K562 (cell line): Measurements from ENCODE around the gene RALGPS1. TPM values are rescaled to one million over a fixed set of nuclear protein-coding genes. Genes with fewer than 3 reads are reported as not detected.

ENCODE experiments used
- ATAC-seq: fragments of 200-7000 bp; cut with Tn5 transposase; 3 replicates; pipeline ENCODE4 v1.9.1; 2020; ENCODE audit warnings: moderate library complexity
- BruUV-seq: library from RNA; stranded (reverse); fragments of 400-500 nt; replicated peaks from 2 replicates; lab custom pipeline; 2021; lab: Mats Ljungman, UMichigan
- CTCF ChIA-PET: fragments of 300-600 bp; formaldehyde crosslinking; extraction: SDS; loops from one replicate; lab custom pipeline; 2021; ENCODE audit warnings: low intra/inter-chr PET ratio; lab: Yijun Ruan, JAX
- POLR2A ChIA-PET: fragments of 300-600, 350-650 bp; sonication (Branson Sonifier 250); formaldehyde crosslinking; extraction: SDS; loops from one replicate; lab custom pipeline; 2021; ENCODE audit warnings: antibody characterized with exemption, inconsistent platforms; lab: Yijun Ruan, JAX
- DNase-seq, 4 experiments: peaks; one replicate each; pipeline versions ENCODE4 v3.0.0 to v3.0.0-alpha.2; 2011 to 2018; ENCODE audit warnings: low spot score in 3 of 4, mixed read lengths in 3 of 4; ENCODE audit errors: extremely low read depth in 1 of 4
- FAIRE-seq: peaks from 2 replicates; lab custom pipeline; 2011; peaks lifted over from hg19 to GRCh38; lab: Jason Lieb, UNC
- H2AFZ ChIP-seq: 2 replicates; pipeline ENCODE4 v1.6.0; 2011; ENCODE audit warnings: low read depth, low read length, control low read depth, inconsistent platforms
- H3K27ac ChIP-seq: fragments of 200-600 bp; 3 replicates; pipeline ENCODE4 v1.8.0; 2011; ENCODE audit warnings: low read depth, mild to moderate bottlenecking, control low read depth, inconsistent platforms, low read length, moderate library complexity, mixed read lengths; ENCODE audit errors: extremely low read depth
- H3K27me3 ChIP-seq, 2 experiments: fragments of 300-600 bp in 1 of 2; 2 replicates in 1 of 2; 3 replicates in 1 of 2; pipeline versions ENCODE4 v1.6.0 to v1.8.0; 2011; ENCODE audit warnings: inconsistent platforms in 2 of 2, low read length in 2 of 2, mild to moderate bottlenecking in 1 of 2, mixed read lengths in 1 of 2, moderate library complexity in 1 of 2; ENCODE audit not compliant: control insufficient read depth in 2 of 2, insufficient read depth in 2 of 2
- H3K36me3 ChIP-seq: fragments of 300-600 bp; 3 replicates; pipeline ENCODE4 v1.8.0; 2011; ENCODE audit warnings: mild to moderate bottlenecking, low read length, inconsistent platforms; ENCODE audit not compliant: control insufficient read depth, insufficient read depth
- H3K4me1 ChIP-seq, 2 experiments: fragments of 200-600 bp in 1 of 2; replicated peaks in 1 of 2; 2 replicates in 1 of 2; 3 replicates in 1 of 2; pipeline versions ENCODE4 v1.5.1 to v1.8.0; 2011; ENCODE audit warnings: inconsistent platforms in 2 of 2, low read length in 2 of 2, mild to moderate bottlenecking in 1 of 2, mixed read lengths in 1 of 2, moderate library complexity in 1 of 2; ENCODE audit not compliant: control insufficient read depth in 2 of 2, insufficient read depth in 2 of 2
- H3K4me2 ChIP-seq: 2 replicates; pipeline ENCODE4 v1.6.1; 2011; ENCODE audit warnings: low read length, control low read depth, inconsistent platforms, mixed read lengths; ENCODE audit not compliant: insufficient read depth
- H3K4me3 ChIP-seq: fragments of 200-600 bp; sonication (generic), shearing (Covaris generic); 2 replicates; pipeline ENCODE4 v1.5.1; 2016; ENCODE audit warnings: control low read depth, inconsistent platforms
- H3K79me2 ChIP-seq: fragments of 200-600 bp; 3 replicates; pipeline ENCODE4 v1.8.0; 2011; ENCODE audit warnings: low read length, inconsistent platforms; ENCODE audit not compliant: control insufficient read depth, insufficient read depth
- H3K9ac ChIP-seq, 2 experiments: 2 replicates each; pipeline versions ENCODE4 v1.6.0 to v1.6.1; 2011; ENCODE audit warnings: low read depth in 2 of 2, low read length in 2 of 2, control low read depth in 1 of 2, inconsistent platforms in 1 of 2, mild to moderate bottlenecking in 1 of 2, mixed read lengths in 1 of 2; ENCODE audit not compliant: insufficient read depth in 1 of 2
- H3K9me1 ChIP-seq: one replicate; pipeline ENCODE4 v1.6.0; 2011; ENCODE audit warnings: inconsistent platforms, mild to moderate bottlenecking, low read length, moderate library complexity; ENCODE audit not compliant: control insufficient read depth, insufficient read depth
- H3K9me3 ChIP-seq: replicated peaks from 2 replicates; pipeline ENCODE4 v1.5.1; 2011; ENCODE audit warnings: low read depth, low read length, inconsistent platforms; ENCODE audit not compliant: control insufficient read depth, insufficient read depth
- H4K20me1 ChIP-seq: replicated peaks from 2 replicates; pipeline ENCODE4 v1.6.1; 2011; ENCODE audit warnings: low read length, inconsistent platforms, mixed read lengths; ENCODE audit not compliant: control insufficient read depth, insufficient read depth
- DIDO1 ChIP-seq: fragments of 450-650 bp; IDR thresholded peaks from 2 replicates; pipeline ENCODE4 v1.6.1; 2016; ENCODE audit warnings: low read depth, missing biosample characterization, missing genetic modification characterization
- GTF2A2 ChIP-seq: IDR thresholded peaks from 2 replicates; pipeline ENCODE4 v1.6.1; 2016; ENCODE audit warnings: mild to moderate bottlenecking, missing genetic modification characterization, missing compliant biosample characterization
- HNRNPL ChIP-seq: fragments of 200-400 bp; formaldehyde crosslinking; IDR thresholded peaks from 2 replicates; pipeline ENCODE4 v1.6.1; 2017; ENCODE audit warnings: low read depth, mild to moderate bottlenecking, low read length
- MTA3 ChIP-seq: fragments of 450-650 bp; formaldehyde crosslinking; IDR thresholded peaks from 2 replicates; pipeline ENCODE4 v1.6.1; 2017; ENCODE audit warnings: mild to moderate bottlenecking, borderline replicate concordance
- NCOR1 ChIP-seq: fragments of 450-650 bp; IDR thresholded peaks from 2 replicates; pipeline ENCODE4 v1.6.1; 2016; ENCODE audit warnings: mild to moderate bottlenecking, moderate library complexity
- NR1H2 ChIP-seq: sonication (generic); formaldehyde crosslinking; IDR thresholded peaks from 2 replicates; pipeline ENCODE4 v1.4.0; 2020; ENCODE audit warnings: mild to moderate bottlenecking, missing genetic modification reagents
- NR2C2 ChIP-seq, 2 experiments: fragments of 200-800 bp in 1 of 2; sonication (Bioruptor generic) in 1 of 2; sonication (generic) in 1 of 2; formaldehyde crosslinking in 1 of 2; IDR thresholded peaks; 2 replicates each; pipeline versions ENCODE4 v1.6.1 to v1.8.0; 2016 to 2022; ENCODE audit warnings: mild to moderate bottlenecking in 1 of 2, missing compliant biosample characterization in 1 of 2, missing genetic modification characterization in 1 of 2, missing genetic modification reagents in 1 of 2
- RBM15 ChIP-seq: fragments of 200-400 bp; formaldehyde crosslinking; IDR thresholded peaks from 2 replicates; pipeline ENCODE4 v1.6.1; 2018; ENCODE audit warnings: mild to moderate bottlenecking, low read length, moderate library complexity; ENCODE audit not compliant: insufficient read depth
- SMARCA5 ChIP-seq: fragments of 450-650 bp; IDR thresholded peaks from 2 replicates; pipeline ENCODE4 v1.6.1; 2016
- SNIP1 ChIP-seq: fragments of 450-650 bp; IDR thresholded peaks from 2 replicates; pipeline ENCODE4 v1.7.1; 2017; ENCODE audit warnings: low read depth, mild to moderate bottlenecking
- STAG1 ChIP-seq: sonication (generic); formaldehyde crosslinking; IDR thresholded peaks from 2 replicates; pipeline ENCODE4 v1.5.0; 2020; ENCODE audit warnings: missing genetic modification reagents, borderline replicate concordance
- TARDBP ChIP-seq: fragments of 450-650 bp; IDR thresholded peaks from 2 replicates; pipeline ENCODE4 v1.6.1; 2016
- TEAD2 ChIP-seq: fragments of 450-650 bp; IDR thresholded peaks from 2 replicates; pipeline ENCODE4 v1.6.1; 2016; ENCODE audit warnings: missing genetic modification characterization, control low read depth, missing compliant biosample characterization
- ZNF79 ChIP-seq: fragments of 250-450 bp; sonication (Bioruptor Pico); IDR thresholded peaks from 2 replicates; pipeline ENCODE4 v1.4.0; 2020; ENCODE audit warnings: low read depth, mild to moderate bottlenecking, moderate library complexity
- WGBS: fragments of 100-300 bp; shearing (Covaris generic); methylation state at CpG from one replicate; pipeline ENCODE4 v1.1.6; 2016; ENCODE audit warnings: low coverage, mixed read lengths; ENCODE audit not compliant: insufficient coverage; ENCODE audit errors: missing lambda C conversion rate; 5-methylcytosine and 5-hydroxymethylcytosine counted together
- in situ Hi-C: fragments of 300-500 bp; cut with MboI; formaldehyde crosslinking; loops from 4 replicates; pipeline ENCODE4 v1.15.0; 2018; ENCODE audit warnings: inconsistent platforms, mixed read lengths
- intact Hi-C: fragments of 100-400 bp; cut with micrococcal nuclease; formaldehyde crosslinking; loops from 2 replicates; pipeline ENCODE4 v1.14.2; 2022
- polyA plus RNA-seq, 8 experiments: library from polyadenylated mRNA; depleted of rRNA in 4 of 8; stranded (reverse) in 5 of 8; unstranded in 3 of 8; fragments of >200 nt; fragmentation: Nextera tagmentation in 2 of 8; fragmentation: Illumina TruSeq in 1 of 8; extraction: Ambion mirVana in 2 of 8; extraction: Trizol in 1 of 8; gene quantifications; 2 replicates each; pipeline versions ENCODE4 v1.2.1 to v1.2.3, GENCODE V29; 2011 to 2014; ENCODE audit warnings: inconsistent platforms in 1 of 8, missing spikeins in 1 of 8
- total RNA-seq, 7 experiments: library from RNA; depleted of rRNA in 6 of 7; stranded (reverse); fragments of >200 nt in 6 of 7; fragmentation: Illumina TruSeq in 2 of 7; extraction: Trizol in 2 of 7; gene quantifications; 2 replicates each; pipeline versions ENCODE4 v1.2.1 to v1.2.3, GENCODE V29; 2011 to 2021; ENCODE audit warnings: low replicate concordance in 1 of 7
- TF ChIP-seq, protein P1 (sequence below): fragments of 250-450 bp; sonication (Bioruptor Pico); IDR thresholded peaks from 2 replicates; pipeline ENCODE4 v1.5.0; 2021
- TF ChIP-seq, protein P2 (sequence below): conservative IDR thresholded peaks from 2 replicates; pipeline ENCODE4 v1.6.1; 2011; ENCODE audit warnings: low read depth, mild to moderate bottlenecking, low read length; ENCODE audit not compliant: control insufficient read depth
- TF ChIP-seq, protein P3 (sequence below): sonication (generic); formaldehyde crosslinking; IDR thresholded peaks from 2 replicates; pipeline ENCODE4 v1.8.0; 2022; ENCODE audit warnings: mild to moderate bottlenecking, missing genetic modification reagents

The RALGPS1 gene
- total and polyA plus RNA-seq, 9 of the 15 experiments (the other 6 are each of a cell fraction or from before 2014, with no cell fraction given) = 0.04 to 2.6 (median 1.5) TPM

DNA sequence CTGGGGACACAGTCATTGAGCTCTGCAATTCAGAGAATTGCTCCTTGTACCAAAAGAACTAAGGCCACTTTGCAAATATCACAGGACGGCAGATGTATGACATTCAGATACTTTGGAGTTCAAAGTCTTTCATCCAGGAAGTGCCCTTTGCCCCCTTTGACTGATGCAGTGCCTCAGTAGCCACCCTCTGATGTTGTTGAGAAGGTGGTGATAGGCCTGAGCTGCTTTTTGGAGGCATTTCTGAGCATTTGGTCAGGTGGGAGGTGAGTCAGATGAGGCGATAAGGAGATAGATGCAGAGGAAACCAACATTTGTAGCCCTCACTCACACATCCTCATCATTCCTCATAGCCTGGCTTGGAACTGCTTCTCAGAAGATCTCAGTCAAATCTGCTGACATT lies 144.4 kb downstream of the RALGPS1 start:
- TF ChIP-seq SMARCA5 = no peak
- TF ChIP-seq, protein P1, sequence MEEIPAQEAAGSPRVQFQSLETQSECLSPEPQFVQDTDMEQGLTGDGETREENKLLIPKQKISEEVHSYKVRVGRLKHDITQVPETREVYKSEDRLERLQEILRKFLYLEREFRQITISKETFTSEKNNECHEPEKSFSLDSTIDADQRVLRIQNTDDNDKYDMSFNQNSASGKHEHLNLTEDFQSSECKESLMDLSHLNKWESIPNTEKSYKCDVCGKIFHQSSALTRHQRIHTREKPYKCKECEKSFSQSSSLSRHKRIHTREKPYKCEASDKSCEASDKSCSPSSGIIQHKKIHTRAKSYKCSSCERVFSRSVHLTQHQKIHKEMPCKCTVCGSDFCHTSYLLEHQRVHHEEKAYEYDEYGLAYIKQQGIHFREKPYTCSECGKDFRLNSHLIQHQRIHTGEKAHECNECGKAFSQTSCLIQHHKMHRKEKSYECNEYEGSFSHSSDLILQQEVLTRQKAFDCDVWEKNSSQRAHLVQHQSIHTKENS (CRISPR knock-in tag) = no peak
- TF ChIP-seq SNIP1 = no peak
- no peak for TF ChIP-seq HNRNPL
- TF ChIP-seq TEAD2 (tag) = no peak
- no peak for TF ChIP-seq MTA3
- no peak for TF ChIP-seq NCOR1
- TF ChIP-seq DIDO1 (tag) = no peak
- TF ChIP-seq, protein P2, sequence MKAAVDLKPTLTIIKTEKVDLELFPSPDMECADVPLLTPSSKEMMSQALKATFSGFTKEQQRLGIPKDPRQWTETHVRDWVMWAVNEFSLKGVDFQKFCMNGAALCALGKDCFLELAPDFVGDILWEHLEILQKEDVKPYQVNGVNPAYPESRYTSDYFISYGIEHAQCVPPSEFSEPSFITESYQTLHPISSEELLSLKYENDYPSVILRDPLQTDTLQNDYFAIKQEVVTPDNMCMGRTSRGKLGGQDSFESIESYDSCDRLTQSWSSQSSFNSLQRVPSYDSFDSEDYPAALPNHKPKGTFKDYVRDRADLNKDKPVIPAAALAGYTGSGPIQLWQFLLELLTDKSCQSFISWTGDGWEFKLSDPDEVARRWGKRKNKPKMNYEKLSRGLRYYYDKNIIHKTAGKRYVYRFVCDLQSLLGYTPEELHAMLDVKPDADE = no peak
- TF ChIP-seq NR1H2 (CRISPR knock-in tag) = no peak
- TF ChIP-seq, protein P3, sequence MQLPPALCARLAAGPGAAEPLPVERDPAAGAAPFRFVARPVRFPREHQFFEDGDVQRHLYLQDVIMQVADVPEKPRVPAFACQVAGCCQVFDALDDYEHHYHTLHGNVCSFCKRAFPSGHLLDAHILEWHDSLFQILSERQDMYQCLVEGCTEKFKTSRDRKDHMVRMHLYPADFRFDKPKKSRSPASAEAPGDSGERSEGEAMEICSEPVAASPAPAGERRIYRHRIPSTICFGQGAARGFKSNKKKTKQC (CRISPR knock-in tag) = no peak
- TF ChIP-seq TARDBP = no peak
- no peak for TF ChIP-seq STAG1 (CRISPR knock-in tag)
- no peak for TF ChIP-seq ZNF79 (CRISPR knock-in tag)
- TF ChIP-seq NR2C2 (CRISPR knock-in tag; IDR thresholded peaks at IDR 0.05) = no peak
- TF ChIP-seq NR2C2 (tag; IDR thresholded peaks at IDR 0.05) = no peak
- no peak for TF ChIP-seq RBM15
- TF ChIP-seq GTF2A2 (tag) = no peak
- H3K27ac ChIP-seq = no peak overlapping the region
- H3K4me1 ChIP-seq = no peaks in the 10 kb centered on the region
- no peaks in the 10 kb centered on the region for H3K9me1 ChIP-seq
- no peak overlapping the region for H2AFZ ChIP-seq
- DNase-seq = no peak
- no peaks in the 10 kb centered on the region for H3K36me3 ChIP-seq
- FAIRE-seq = no peak
- no peaks in the 10 kb centered on the region for H3K9me3 ChIP-seq
- H4K20me1 ChIP-seq = no peaks in the 10 kb centered on the region; the same call in 1 of the 2 replicates
- no peak overlapping the region for H3K9ac ChIP-seq
- H3K27me3 ChIP-seq = peaks cover 0 to 7% of the 10 kb centered on the region in 2 experiments; a peak in 2 of 5 replicates
- intact Hi-C loops (no loop called here), in situ Hi-C loops (no loop called here)
- WGBS = 0% methylated on average over 2 of the region's 2 CpGs
- H3K4me2 ChIP-seq = no peak overlapping the region
- CTCF ChIA-PET = no interaction called here
- ATAC-seq = no peak
- no peaks in the 10 kb centered on the region for H3K79me2 ChIP-seq
- no peak overlapping the region for H3K4me3 ChIP-seq
- no TSS peak for BruUV-seq
- POLR2A ChIA-PET = interaction anchor here (0.5 to 0.6 kb wide), 2 partner anchors 70 to 249 kb away, joined by 3 to 4 read pairs; no protein-coding TSS in a partner anchor
